ENCODE measurements around the gene EPS15.

EPS15 gene

DNA sequence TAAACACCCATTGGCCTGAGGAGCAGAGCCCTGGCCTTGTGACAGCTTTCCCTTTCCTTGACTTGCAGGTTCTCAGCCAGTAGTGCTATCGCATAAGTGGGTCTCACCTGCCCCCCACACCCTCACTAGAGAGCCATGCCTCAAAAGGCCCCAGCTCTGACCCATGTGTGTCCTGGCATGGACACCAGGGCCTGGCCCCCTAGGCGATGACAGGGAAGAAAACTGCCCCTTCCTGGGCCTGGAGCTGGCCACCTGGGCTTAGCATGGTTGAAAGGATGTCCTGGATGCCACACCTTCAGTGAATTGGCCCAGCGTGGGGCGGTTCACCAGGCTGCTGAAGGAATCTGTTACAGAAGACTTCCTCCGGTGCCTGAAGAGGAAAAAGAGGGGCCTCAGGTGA is 207.2 kb downstream of the EPS15 start:
- no peak for DNase-seq

DNA sequence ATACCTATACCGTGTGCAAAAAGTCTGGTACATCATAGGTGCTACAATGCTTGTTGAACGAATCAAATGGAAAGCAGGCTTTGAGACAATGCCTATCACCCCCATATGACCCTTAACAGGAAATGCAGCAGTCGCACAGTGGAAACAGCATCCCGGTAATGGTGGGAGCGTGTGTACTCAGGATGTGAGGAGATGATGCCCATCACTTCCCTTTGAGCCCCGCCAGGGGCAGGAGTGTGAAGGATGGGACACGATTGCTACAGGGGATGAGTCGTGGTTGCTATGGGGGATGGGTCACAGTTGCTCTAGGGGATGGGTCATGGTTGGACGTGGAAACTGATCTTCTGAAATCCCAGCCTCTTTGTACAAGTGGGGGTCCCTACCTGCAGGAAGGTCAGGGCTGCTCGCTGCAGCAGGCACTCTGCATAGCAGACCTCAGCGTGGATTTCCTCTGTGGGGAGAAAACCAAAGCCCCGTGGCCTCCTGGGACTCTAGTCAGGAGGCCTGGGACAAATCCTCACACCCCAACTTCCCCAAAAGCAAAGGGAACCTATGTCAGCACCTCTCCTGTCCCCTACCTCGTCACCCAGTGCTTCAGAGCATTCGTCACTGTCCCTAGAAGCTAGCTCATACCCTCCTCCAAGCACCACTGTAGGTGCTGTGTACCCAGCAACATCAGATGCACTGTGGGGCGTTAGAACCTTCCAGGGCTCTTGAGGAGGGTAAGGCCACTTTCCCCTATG is 208.0 kb downstream of the EPS15 start:
- DNase-seq: no peak

DNA sequence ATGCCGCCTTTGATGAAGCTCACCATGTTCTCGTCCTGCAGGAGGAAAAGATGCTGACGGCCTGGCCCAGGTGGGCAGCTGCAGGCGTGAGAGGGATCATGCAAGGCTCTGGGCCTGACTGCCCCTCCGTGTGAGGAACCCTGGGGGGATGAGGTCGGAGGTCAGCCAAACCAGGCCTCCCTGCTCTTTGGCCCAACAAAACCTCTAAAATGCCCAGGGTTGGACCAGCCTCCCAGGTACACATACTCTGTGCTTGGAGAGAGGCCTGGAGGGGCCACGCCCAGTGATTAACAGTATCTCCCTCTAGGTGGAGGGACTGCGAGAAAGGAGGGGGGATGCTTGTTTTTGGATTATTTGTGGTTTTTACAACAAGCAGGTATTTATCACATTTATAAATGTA is 209.8 kb downstream of the EPS15 start:
- DNase-seq: no peak

DNA sequence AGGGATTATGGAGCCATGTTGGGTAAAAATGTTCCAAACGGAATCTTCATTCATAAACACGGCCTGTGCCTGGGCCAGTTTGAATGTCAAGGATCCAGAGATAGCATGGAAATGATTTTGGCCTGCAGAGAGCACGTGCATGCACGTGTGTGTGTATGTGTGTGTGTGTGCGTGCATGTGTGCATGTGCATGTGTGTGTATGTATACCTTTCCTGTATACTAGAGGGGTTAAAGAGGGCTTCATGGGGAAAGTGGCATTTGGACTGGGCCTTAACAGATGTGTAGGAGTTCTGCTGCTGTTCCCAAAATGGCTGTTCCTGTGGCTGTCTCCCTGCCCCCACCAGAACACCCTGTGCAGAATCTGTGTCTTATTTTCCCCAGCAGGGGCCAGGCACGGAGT is 210.4 kb downstream of the EPS15 start:
- no peak for DNase-seq

DNA sequence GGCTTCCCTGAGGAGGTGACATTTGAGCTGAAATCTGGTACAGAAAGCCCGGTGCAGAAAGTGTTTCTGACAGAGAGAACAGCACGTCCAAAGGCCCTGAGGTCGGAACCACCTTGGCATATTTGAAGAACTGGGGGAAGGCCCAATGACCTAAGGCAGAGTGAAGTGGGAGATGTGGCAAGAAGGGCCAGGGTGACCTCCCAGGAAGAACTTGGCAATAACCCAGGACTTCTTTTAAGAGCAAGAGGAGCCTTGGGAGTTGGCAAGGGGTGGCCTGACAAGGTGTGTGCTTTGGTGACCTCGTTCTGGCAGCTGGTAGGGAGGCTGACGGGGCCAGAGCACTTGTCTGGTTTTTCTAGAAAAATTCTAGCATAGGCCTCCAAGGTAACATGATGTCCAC is 212.1 kb downstream of the EPS15 start:
- DNase-seq: peak; percentile 31

DNA sequence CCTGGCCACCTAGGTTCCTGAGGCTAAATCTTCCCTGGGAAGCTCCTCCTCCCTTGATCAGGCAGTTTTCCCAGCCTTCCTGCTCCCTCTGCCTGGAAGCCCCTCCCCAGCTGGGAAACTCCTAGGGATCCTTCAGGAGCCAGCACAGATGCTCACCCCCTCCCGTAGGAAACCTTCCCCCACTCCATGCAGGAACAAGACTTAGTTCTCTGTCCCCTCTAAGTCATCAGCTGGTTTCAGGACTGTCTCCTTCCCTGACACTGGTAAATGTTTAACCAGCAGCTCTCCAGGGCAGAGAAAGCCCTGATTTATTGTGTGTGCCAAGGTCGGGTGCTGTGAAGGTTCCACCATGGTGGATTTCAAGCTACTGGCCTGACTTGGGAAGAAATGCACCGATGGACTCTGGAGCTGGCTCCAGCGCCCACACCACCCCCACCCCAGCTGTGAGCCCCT is 213.7 kb downstream of the EPS15 start:
- peak; percentile 4 for DNase-seq

DNA sequence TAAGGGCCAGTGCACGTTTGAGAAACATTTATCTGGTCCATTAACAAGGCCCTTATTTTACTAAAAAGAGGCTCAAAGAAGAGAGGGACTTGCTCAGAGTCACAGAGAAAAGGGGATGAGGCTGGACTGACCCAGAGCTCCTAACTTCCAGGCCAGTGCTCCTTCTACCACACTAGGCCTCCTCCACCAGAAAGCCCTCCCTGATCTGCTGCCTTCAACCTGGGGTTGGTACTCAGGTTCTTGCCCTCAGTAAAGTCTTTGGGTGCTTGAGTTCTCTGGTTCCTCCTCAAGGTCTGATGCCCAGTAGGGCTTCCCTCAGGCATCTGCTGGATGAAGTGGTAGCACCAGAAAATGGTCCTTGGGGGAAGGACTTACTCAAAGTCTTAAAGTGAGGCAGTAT is 214.7 kb downstream of the EPS15 start:
- no peak for DNase-seq
